Astrocyte (in vitro differentiated cells and primary cell): Measurements from ENCODE around the gene VAC14.

Source experiments
- EZH2 ChIP-seq: IDR thresholded peaks from 2 replicates; pipeline ENCODE4 v1.6.1; 2012; ENCODE audit warnings: mild to moderate bottlenecking, low read length, inconsistent platforms; ENCODE audit not compliant: insufficient read depth
- TF ChIP-seq, protein P1 (sequence below): IDR thresholded peaks from 2 replicates; pipeline ENCODE4 v1.5.1; 2011; ENCODE audit warnings: low read depth, mild to moderate bottlenecking, inconsistent platforms, low read length, moderate library complexity; ENCODE audit not compliant: insufficient read depth

DNA sequence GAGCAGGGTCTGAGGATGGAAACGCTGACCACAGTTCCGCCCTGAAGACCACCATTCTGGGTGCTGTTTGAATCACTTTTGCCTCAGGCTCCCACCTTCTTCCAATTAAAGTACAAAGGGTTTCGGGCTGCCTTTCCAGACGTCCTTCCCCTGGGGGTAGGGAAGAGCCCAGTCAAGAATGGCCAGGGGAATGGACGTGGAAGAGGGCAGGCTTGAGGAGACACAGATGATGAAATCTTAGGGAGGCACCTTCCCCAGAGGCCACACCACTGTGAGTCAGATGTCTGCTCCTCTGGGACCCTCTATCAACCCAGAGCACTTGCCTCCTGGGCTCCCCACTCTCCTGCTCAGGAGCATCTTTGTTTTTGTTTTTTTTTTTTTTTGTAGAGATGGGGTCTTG is 87.6 kb downstream of the VAC14 start:
- TF ChIP-seq EZH2 = no peak
- TF ChIP-seq, protein P1, sequence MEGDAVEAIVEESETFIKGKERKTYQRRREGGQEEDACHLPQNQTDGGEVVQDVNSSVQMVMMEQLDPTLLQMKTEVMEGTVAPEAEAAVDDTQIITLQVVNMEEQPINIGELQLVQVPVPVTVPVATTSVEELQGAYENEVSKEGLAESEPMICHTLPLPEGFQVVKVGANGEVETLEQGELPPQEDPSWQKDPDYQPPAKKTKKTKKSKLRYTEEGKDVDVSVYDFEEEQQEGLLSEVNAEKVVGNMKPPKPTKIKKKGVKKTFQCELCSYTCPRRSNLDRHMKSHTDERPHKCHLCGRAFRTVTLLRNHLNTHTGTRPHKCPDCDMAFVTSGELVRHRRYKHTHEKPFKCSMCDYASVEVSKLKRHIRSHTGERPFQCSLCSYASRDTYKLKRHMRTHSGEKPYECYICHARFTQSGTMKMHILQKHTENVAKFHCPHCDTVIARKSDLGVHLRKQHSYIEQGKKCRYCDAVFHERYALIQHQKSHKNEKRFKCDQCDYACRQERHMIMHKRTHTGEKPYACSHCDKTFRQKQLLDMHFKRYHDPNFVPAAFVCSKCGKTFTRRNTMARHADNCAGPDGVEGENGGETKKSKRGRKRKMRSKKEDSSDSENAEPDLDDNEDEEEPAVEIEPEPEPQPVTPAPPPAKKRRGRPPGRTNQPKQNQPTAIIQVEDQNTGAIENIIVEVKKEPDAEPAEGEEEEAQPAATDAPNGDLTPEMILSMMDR = no peak
